Activated CD4-positive, alpha-beta T cell treated with anti-CD3 and anti-CD28 coated beads for 48 hours (primary cell): ENCODE data around the gene NMS.

Experiments used
- DNase-seq: peaks from one replicate; pipeline ENCODE4 v3.0.0-alpha.2; 2020

Gene NMS

GRCh38 chr2:100494712-100495111, 24.4 kb downstream of the NMS start:
- DNase-seq, result no peak

- no peak for DNase-seq
These were observed 32.5 kb downstream of the NMS start for GRCh38 chr2:100502782-100503181.

- DNase-seq, result no peak
These were observed 34.3 kb downstream of the NMS start for GRCh38 chr2:100504542-100504941.

GRCh38 chr2:100509066-100509465, 38.8 kb downstream of the NMS start:
- DNase-seq, result no peak

- DNase-seq, result no peak
These were observed 43.4 kb downstream of the NMS start for GRCh38 chr2:100513650-100514049.

GRCh38 chr2:100517556-100517955, 47.3 kb downstream of the NMS start:
- no peak for DNase-seq

GRCh38 chr2:100518801-100519200, 48.5 kb downstream of the NMS start:
- DNase-seq, result no peak

GRCh38 chr2:100520224-100520623, 49.9 kb downstream of the NMS start:
- DNase-seq, result no peak

- DNase-seq, result no peak
These were observed 52.1 kb downstream of the NMS start for GRCh38 chr2:100522430-100522829.

- DNase-seq, result no peak
These were observed 54.0 kb downstream of the NMS start for GRCh38 chr2:100524331-100524730.

- no peak for DNase-seq
These were observed 56.6 kb downstream of the NMS start for GRCh38 chr2:100526868-100527267.

- no peak for DNase-seq
These were observed 57.2 kb downstream of the NMS start for GRCh38 chr2:100527440-100528015.

GRCh38 chr2:100529176-100529575, 58.9 kb downstream of the NMS start:
- DNase-seq, result no peak

GRCh38 chr2:100529900-100530299, 59.6 kb downstream of the NMS start:
- no peak for DNase-seq
